ENCODE measurements around the gene CEP63. TPM values are rescaled to one million over a fixed set of nuclear protein-coding genes. Genes with fewer than 3 reads are reported as not detected.

CEP63 gene
- total and polyA plus RNA-seq, 2 experiments from 2014 or later = 15.1 to 53.9 TPM

DNA sequence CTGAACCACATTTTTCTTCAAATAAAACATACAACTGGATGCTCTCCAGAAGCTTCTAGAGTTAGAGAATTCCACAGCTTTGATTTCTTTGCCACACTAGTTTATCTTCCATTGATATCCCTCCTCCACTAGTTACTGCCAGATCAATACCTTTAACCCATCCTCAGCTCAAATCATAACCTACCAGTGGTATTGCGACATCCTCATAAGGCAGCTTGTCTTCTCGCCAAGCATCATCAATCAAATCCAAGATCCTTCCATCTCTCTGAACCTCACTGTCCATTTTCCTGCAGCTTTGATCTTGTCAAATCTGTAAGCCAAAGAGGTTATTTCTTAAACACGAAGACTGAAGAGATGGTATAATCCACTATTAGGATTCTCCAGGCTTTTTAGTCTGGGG is 3.2 kb upstream of the CEP63 start:
- H4K20me1 ChIP-seq (replicated peaks; ENCODE audit: insufficient read depth) = peaks cover 4% of the 10 kb centered on the region; the same call in 1 of the 2 replicates
- H3K4me1 Mint-ChIP-seq = peaks cover 19% of the 10 kb centered on the region
- no peak overlapping the region for H3K27ac ChIP-seq (ENCODE audit: low read depth)
- no peak overlapping the region for H2AFZ ChIP-seq
- no peak overlapping the region for H3K4me3 ChIP-seq
- no peaks in the 10 kb centered on the region for H3K9me3 Mint-ChIP-seq
- H3K27ac Mint-ChIP-seq = no peak overlapping the region
- ATAC-seq = no peak
- H3K79me2 ChIP-seq (replicated peaks; ENCODE audit: insufficient read depth) = peaks cover 24% of the 10 kb centered on the region
- H3K9me2 ChIP-seq (ENCODE audit: insufficient read depth) = no peaks in the 10 kb centered on the region
- H3K27me3 ChIP-seq (ENCODE audit: insufficient read depth) = no peaks in the 10 kb centered on the region
- peaks cover 54% of the 10 kb centered on the region for H3K36me3 Mint-ChIP-seq (ENCODE audit: low read depth)
- peaks cover 33% of the 10 kb centered on the region; the same call in 1 of the 2 replicates for H3K36me3 ChIP-seq (ENCODE audit: insufficient read depth)
- no peak overlapping the region for H3K4me3 Mint-ChIP-seq
- peaks cover 9% of the 10 kb centered on the region for H3K27me3 Mint-ChIP-seq (ENCODE audit: insufficient read depth, low read depth, poor library complexity)
- no peak for DNase-seq (ENCODE audit: low spot score)
- no peak for TF ChIP-seq JUNB (IDR thresholded peaks at IDR 0.05; ENCODE audit: unreplicated experiment)
- H3F3A ChIP-seq (replicated peaks; ENCODE audit: low read depth) = 0 out of 2 replicates have a peak, but pooled peaks cover 3% of the 10 kb centered on the region
- H3K4me1 ChIP-seq (ENCODE audit: insufficient read depth) = peaks cover 14% of the 10 kb centered on the region
- H3K4me2 ChIP-seq = no peak overlapping the region

- peaks cover 14% of the 10 kb centered on the region for H3K4me1 ChIP-seq (ENCODE audit: insufficient read depth)
- DNase-seq (ENCODE audit: low spot score) = no peak
- H3K4me3 Mint-ChIP-seq = peak overlapping the region; percentile 43; the same call in 1 of the 3 replicates
- H3K27me3 Mint-ChIP-seq (ENCODE audit: insufficient read depth, low read depth, poor library complexity) = peaks cover 9% of the 10 kb centered on the region
- H3K36me3 ChIP-seq (ENCODE audit: insufficient read depth) = peaks cover 27% of the 10 kb centered on the region; the same call in 1 of the 2 replicates
- H3K4me3 ChIP-seq = no peak overlapping the region
- no peaks in the 10 kb centered on the region for H3K27me3 ChIP-seq (ENCODE audit: insufficient read depth)
- no peak for TF ChIP-seq JUNB (IDR thresholded peaks at IDR 0.05; ENCODE audit: unreplicated experiment)
- TF ChIP-seq POLR2AphosphoS5 (IDR thresholded peaks at IDR 0.05; ENCODE audit: low read depth) = no peak
- TF ChIP-seq REST (IDR thresholded peaks at IDR 0.05; ENCODE audit: unreplicated experiment) = no peak
- TF ChIP-seq, protein P1, sequence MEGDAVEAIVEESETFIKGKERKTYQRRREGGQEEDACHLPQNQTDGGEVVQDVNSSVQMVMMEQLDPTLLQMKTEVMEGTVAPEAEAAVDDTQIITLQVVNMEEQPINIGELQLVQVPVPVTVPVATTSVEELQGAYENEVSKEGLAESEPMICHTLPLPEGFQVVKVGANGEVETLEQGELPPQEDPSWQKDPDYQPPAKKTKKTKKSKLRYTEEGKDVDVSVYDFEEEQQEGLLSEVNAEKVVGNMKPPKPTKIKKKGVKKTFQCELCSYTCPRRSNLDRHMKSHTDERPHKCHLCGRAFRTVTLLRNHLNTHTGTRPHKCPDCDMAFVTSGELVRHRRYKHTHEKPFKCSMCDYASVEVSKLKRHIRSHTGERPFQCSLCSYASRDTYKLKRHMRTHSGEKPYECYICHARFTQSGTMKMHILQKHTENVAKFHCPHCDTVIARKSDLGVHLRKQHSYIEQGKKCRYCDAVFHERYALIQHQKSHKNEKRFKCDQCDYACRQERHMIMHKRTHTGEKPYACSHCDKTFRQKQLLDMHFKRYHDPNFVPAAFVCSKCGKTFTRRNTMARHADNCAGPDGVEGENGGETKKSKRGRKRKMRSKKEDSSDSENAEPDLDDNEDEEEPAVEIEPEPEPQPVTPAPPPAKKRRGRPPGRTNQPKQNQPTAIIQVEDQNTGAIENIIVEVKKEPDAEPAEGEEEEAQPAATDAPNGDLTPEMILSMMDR (conservative IDR thresholded peaks at IDR 0.05; ENCODE audit: low read depth in 2 of 2) = no peak
- no peak for TF ChIP-seq ZNF331 (CRISPR knock-in tag; IDR thresholded peaks at IDR 0.05; ENCODE audit: low read depth)
- no peak overlapping the region for H3K27ac Mint-ChIP-seq
- no peak overlapping the region for H2AFZ ChIP-seq
- no peak overlapping the region for H3K4me2 ChIP-seq
- H3K4me1 Mint-ChIP-seq = peaks cover 22% of the 10 kb centered on the region
- H3K27ac ChIP-seq (ENCODE audit: low read depth) = no peak overlapping the region
- peaks cover 46% of the 10 kb centered on the region for H3K36me3 Mint-ChIP-seq (ENCODE audit: low read depth)
- H3K79me2 ChIP-seq (replicated peaks; ENCODE audit: insufficient read depth) = peaks cover 31% of the 10 kb centered on the region
- peaks cover 4% of the 10 kb centered on the region; the same call in 1 of the 2 replicates for H4K20me1 ChIP-seq (replicated peaks; ENCODE audit: insufficient read depth)
- no peaks in the 10 kb centered on the region for H3K9me3 Mint-ChIP-seq
- 0 out of 2 replicates have a peak, but pooled peaks cover 3% of the 10 kb centered on the region for H3F3A ChIP-seq (replicated peaks; ENCODE audit: low read depth)
- ATAC-seq = no peak
- H3K9me2 ChIP-seq (ENCODE audit: insufficient read depth) = no peaks in the 10 kb centered on the region
Measured at GRCh38 chr3:134483195-134483900, 2.5 kb upstream of the CEP63 start.
